Adrenal gland (tissue), 5 donors: ENCODE results near the gene TNIK.

Source experiments
- CTCF ChIP-seq, 6 experiments: fragments of 450-650 bp in 4 of 6; fragments of 200-600 bp in 2 of 6; sonication (generic) in 1 of 6; IDR thresholded peaks; 1 replicate in 5 of 6; 2 replicates in 1 of 6; pipeline versions ENCODE4 v1.5.1 to v1.8.0; 2016 to 2021; ENCODE audit warnings: antibody characterized with exemption in 6 of 6, mild to moderate bottlenecking in 2 of 6, moderate library complexity in 1 of 6
- POLR2A ChIP-seq, 2 donors: fragments of 450-650 bp; IDR thresholded peaks; one replicate each; pipeline ENCODE4 v1.6.1; 2017; ENCODE audit warnings: antibody characterized with exemption in 2 of 2, mild to moderate bottlenecking in 2 of 2, moderate library complexity in 1 of 2
- donor health status: DM: no; HTN: no; CAD: no.

GRCh38 chr3:171431550-171431949 is 28.7 kb downstream of the TNIK start:
- no peak for TF ChIP-seq CTCF (IDR thresholded peaks at IDR 0.05)
- no peak for TF ChIP-seq POLR2A (IDR thresholded peaks at IDR 0.05)
